Measurements from ENCODE around the gene SFMBT2. TPM values are rescaled to one million over a fixed set of nuclear protein-coding genes. Genes with fewer than 3 reads are reported as not detected.

SFMBT2 gene
- total RNA-seq, 1 donor, result 2.0 TPM

Small RNAs within 50 kb of the gene (small RNA-seq; reads per million reads assigned to genes)
- not detected for gene AL590095.2
- not detected for gene COX6CP17
